Panc1 (cell line): ENCODE data around the gene EBLN1. TPM values are rescaled to one million over a fixed set of nuclear protein-coding genes. Genes with fewer than 3 reads are reported as not detected.

ENCODE experiments used
- ATAC-seq: fragments of 200-7000 bp; cut with Tn5 transposase; 2 replicates; pipeline ENCODE4 v1.9.1; 2020; ENCODE audit warnings: mild to moderate bottlenecking, moderate library complexity
- BruUV-seq: library from RNA; stranded (reverse); fragments of 400-500 nt; replicated peaks from 2 replicates; lab custom pipeline; 2021; lab: Mats Ljungman, UMichigan
- CTCF ChIA-PET: fragments of 300-600 bp; sonication (Branson Sonifier 250); formaldehyde crosslinking; loops from one replicate; lab custom pipeline; 2022; ENCODE audit warnings: antibody characterized with exemption; lab: Charles Lee
- POLR2A ChIA-PET: fragments of 300-600 bp; sonication (Branson Sonifier 250); formaldehyde crosslinking; loops from one replicate; lab custom pipeline; 2022; ENCODE audit warnings: antibody characterized with exemption; lab: Charles Lee
- DNase-seq: peaks from one replicate; pipeline ENCODE4 v3.0.0-alpha.2; 2010; ENCODE audit warnings: low read depth, low spot score
- H3K27ac ChIP-seq: 2 replicates; pipeline ENCODE4 v1.5.1; 2011; ENCODE audit warnings: mild to moderate bottlenecking, low read length, inconsistent platforms
- H3K27me3 ChIP-seq: fragments of 200-500 bp; sonication (Bioruptor generic); 2 replicates; pipeline ENCODE4 v1.6.0; 2014; ENCODE audit warnings: low read length, inconsistent platforms; ENCODE audit not compliant: control insufficient read depth, insufficient read depth
- H3K36me3 ChIP-seq: fragments of 200-500 bp; sonication (Bioruptor generic); 2 replicates; pipeline ENCODE4 v1.5.1; 2014; ENCODE audit warnings: inconsistent platforms, mild to moderate bottlenecking, low read length, moderate library complexity; ENCODE audit not compliant: control insufficient read depth, insufficient read depth
- H3K4me1 ChIP-seq: 2 replicates; pipeline ENCODE4 v1.5.1; 2011; ENCODE audit warnings: inconsistent platforms, mild to moderate bottlenecking, low read length, moderate library complexity; ENCODE audit not compliant: control insufficient read depth, insufficient read depth
- H3K4me3 ChIP-seq, 2 experiments: 2 replicates each; pipeline ENCODE4 v1.5.1; 2011 to 2012; ENCODE audit warnings: low read depth in 2 of 2, low read length in 2 of 2, mild to moderate bottlenecking in 2 of 2, inconsistent platforms in 1 of 2, moderate library complexity in 1 of 2
- H3K9me3 ChIP-seq: fragments of 200-500 bp; sonication (Bioruptor generic); 2 replicates; pipeline ENCODE4 v1.5.1; 2014; ENCODE audit warnings: low read depth, mild to moderate bottlenecking, inconsistent platforms, low read length, moderate library complexity; ENCODE audit not compliant: control insufficient read depth, insufficient read depth
- CTCF ChIP-seq: fragments of 450-650 bp; IDR thresholded peaks from 2 replicates; pipeline ENCODE4 v1.5.1; 2017; ENCODE audit warnings: mild to moderate bottlenecking
- POLR2AphosphoS5 ChIP-seq: IDR thresholded peaks from 2 replicates; pipeline ENCODE4 v1.6.1; 2012; ENCODE audit warnings: mild to moderate bottlenecking, low read depth, low read length, moderate library complexity
- REST ChIP-seq, 2 experiments: IDR thresholded peaks; 2 replicates each; pipeline ENCODE4 v1.6.1; 2011 to 2012; ENCODE audit warnings: low read depth in 2 of 2, control low read depth in 1 of 2, low read length in 1 of 2, mild to moderate bottlenecking in 1 of 2, moderate library complexity in 1 of 2; ENCODE audit not compliant: insufficient read depth in 1 of 2
- SIN3A ChIP-seq: IDR thresholded peaks from 2 replicates; pipeline ENCODE4 v1.6.1; 2012; ENCODE audit warnings: low read depth, mild to moderate bottlenecking, low read length, moderate library complexity, borderline replicate concordance; ENCODE audit not compliant: insufficient read depth
- TCF7L2 ChIP-seq: IDR thresholded peaks from 2 replicates; pipeline ENCODE4 v1.6.1; 2011; ENCODE audit warnings: mild to moderate bottlenecking, low read depth, low read length, inconsistent platforms
- in situ Hi-C: cut with HindIII; loops from 2 replicates; pipeline ENCODE4 v1.10.0; 2016; ENCODE audit warnings: low sequenced_read_pairs, low pct_unique_long_range_greater_than_20kb
- intact Hi-C: fragments of 100-400 bp; cut with micrococcal nuclease; formaldehyde crosslinking; loops from one replicate; pipeline ENCODE4 v1.10.0; 2022; ENCODE audit not compliant: unreplicated experiment
- total RNA-seq: library from RNA; stranded (reverse); gene quantifications from one replicate; pipeline ENCODE4 v1.2.1, GENCODE V29; 2021; ENCODE audit not compliant: unreplicated experiment

Gene EBLN1
- total RNA-seq, 1 experiment from 2014 or later = not detected

- Histone ChIP-seq H3K4me3 (peak overlapping the region in 1 of 2 experiments; percentile 76; a peak in 2 of 4 replicates), H3K27me3 (no peaks in the 10 kb centered on the region), H3K27ac (no peak overlapping the region), H3K9me3 (no peaks in the 10 kb centered on the region), H3K4me1 (no peaks in the 10 kb centered on the region), H3K36me3 (no peaks in the 10 kb centered on the region)
- ChIA-PET CTCF (no interaction called here), POLR2A (no interaction called here)
- TF ChIP-seq POLR2AphosphoS5 = no peak
- TF ChIP-seq TCF7L2 = no peak
- no peak for TF ChIP-seq SIN3A
- TF ChIP-seq REST (IDR thresholded peaks at IDR 0.05; ENCODE audit: insufficient read depth in 1 of 2, low read depth in 2 of 2, low read length in 1 of 2) = no peak
- no peak for TF ChIP-seq CTCF
- intact Hi-C loops = loop anchor here (10.0 kb wide), 1 partner anchor 224 kb away; the partner anchor contains the start of gene DNAJC1
- no peak for DNase-seq
- in situ Hi-C loops = no loop called here
- no TSS peak for BruUV-seq
- ATAC-seq = no peak
Measured at GRCh38 chr10:22228167-22228938, 10.5 kb upstream of the EBLN1 start.

GRCh38 chr10:22226599-22226998, 8.8 kb upstream of the EBLN1 start:
- Histone ChIP-seq H3K27me3 (no peaks in the 10 kb centered on the region), H3K36me3 (no peaks in the 10 kb centered on the region), H3K9me3 (no peaks in the 10 kb centered on the region), H3K4me3 (no peak overlapping the region), H3K4me1 (no peaks in the 10 kb centered on the region), H3K27ac (no peak overlapping the region)
- no peak for DNase-seq
- intact Hi-C loops = loop anchor here (10.0 kb wide), 1 partner anchor 222 kb away; the partner anchor contains the start of gene DNAJC1
- no TSS peak for BruUV-seq
- CTCF ChIA-PET = no interaction called here
- POLR2A ChIA-PET = no interaction called here
- TF ChIP-seq POLR2AphosphoS5 (no peak), TCF7L2 (no peak), SIN3A (no peak), CTCF (no peak), REST (IDR thresholded peaks at IDR 0.05; ENCODE audit: insufficient read depth in 1 of 2, low read depth in 2 of 2, low read length in 1 of 2) (no peak)
- in situ Hi-C loops = no loop called here
- ATAC-seq = no peak
